Adrenal gland (tissue), 5 donors: ENCODE results near the gene TPSD1.

Experiments used
- POLR2A ChIP-seq, 2 donors: fragments of 450-650 bp; IDR thresholded peaks; one replicate each; pipeline ENCODE4 v1.6.1; 2017; ENCODE audit warnings: antibody characterized with exemption in 2 of 2, mild to moderate bottlenecking in 2 of 2, moderate library complexity in 1 of 2
- TF ChIP-seq, protein P1 (sequence below), 6 experiments: fragments of 450-650 bp in 4 of 6; fragments of 200-600 bp in 2 of 6; sonication (generic) in 1 of 6; IDR thresholded peaks; 1 replicate in 5 of 6; 2 replicates in 1 of 6; pipeline versions ENCODE4 v1.5.1 to v1.8.0; 2016 to 2021; ENCODE audit warnings: antibody characterized with exemption in 6 of 6, mild to moderate bottlenecking in 2 of 6, moderate library complexity in 1 of 6
- donor health status: DM: no; HTN: no; CAD: no.

DNA sequence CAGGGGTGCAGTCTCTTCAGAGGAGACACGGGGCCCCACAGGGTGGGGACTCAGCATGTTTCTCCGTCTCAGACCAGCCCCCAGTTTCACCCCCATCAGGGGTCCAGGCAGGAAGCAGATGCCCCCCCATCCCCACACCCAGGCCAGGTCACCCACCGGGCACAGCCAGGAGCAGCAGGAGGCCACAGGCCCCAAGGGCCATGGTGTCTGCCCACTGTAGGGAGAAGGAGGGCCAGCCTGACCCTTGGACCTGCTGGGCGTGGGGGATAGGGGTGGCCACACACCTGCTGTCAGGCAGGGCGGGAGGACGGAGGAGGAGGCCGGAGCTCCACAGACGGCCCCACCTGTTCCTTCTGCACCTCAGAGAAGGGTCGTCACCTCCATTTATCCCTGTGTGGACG, 30.8 kb upstream of the TPSD1 start, which contains the start of gene TPSG1:
- TF ChIP-seq, protein P1, sequence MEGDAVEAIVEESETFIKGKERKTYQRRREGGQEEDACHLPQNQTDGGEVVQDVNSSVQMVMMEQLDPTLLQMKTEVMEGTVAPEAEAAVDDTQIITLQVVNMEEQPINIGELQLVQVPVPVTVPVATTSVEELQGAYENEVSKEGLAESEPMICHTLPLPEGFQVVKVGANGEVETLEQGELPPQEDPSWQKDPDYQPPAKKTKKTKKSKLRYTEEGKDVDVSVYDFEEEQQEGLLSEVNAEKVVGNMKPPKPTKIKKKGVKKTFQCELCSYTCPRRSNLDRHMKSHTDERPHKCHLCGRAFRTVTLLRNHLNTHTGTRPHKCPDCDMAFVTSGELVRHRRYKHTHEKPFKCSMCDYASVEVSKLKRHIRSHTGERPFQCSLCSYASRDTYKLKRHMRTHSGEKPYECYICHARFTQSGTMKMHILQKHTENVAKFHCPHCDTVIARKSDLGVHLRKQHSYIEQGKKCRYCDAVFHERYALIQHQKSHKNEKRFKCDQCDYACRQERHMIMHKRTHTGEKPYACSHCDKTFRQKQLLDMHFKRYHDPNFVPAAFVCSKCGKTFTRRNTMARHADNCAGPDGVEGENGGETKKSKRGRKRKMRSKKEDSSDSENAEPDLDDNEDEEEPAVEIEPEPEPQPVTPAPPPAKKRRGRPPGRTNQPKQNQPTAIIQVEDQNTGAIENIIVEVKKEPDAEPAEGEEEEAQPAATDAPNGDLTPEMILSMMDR (IDR thresholded peaks at IDR 0.05) = no peak
- TF ChIP-seq POLR2A (IDR thresholded peaks at IDR 0.05) = no peak
